HG03280 (cell line): ENCODE results near the gene CARD8.
"Not testable (repeated sequence)": the region's sequence is repeated elsewhere in the genome, so short reads cannot be mapped to it uniquely, and the experiment has no call there.

Experiments
- ATAC-seq: cut with Tn5 transposase; IDR thresholded peaks from one replicate; pipeline ENCODE4 v1.9.1; 2021; ENCODE audit warnings: mild to moderate bottlenecking, moderate library complexity; ENCODE audit not compliant: unreplicated experiment

Gene CARD8

DNA sequence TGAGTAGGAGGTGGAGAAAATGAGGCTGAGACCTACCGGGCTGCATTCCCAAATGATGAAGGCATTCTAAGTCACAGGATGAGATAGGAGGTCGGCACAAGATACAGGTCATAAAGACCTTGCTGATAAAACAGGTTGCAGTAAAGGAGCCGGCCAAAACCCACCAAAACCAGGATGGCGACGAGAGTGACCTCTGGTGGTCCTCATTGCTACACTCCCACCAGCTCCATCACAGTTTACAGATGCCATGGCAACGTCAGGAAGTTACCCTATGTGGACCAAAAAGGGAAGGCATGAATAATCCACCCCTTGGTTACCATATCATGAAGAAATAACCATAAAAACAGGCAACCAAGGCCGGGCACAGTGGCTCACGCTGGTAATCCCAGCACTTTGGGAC is 9.6 kb upstream of the CARD8 start:
- not testable (repeated sequence) for ATAC-seq

DNA sequence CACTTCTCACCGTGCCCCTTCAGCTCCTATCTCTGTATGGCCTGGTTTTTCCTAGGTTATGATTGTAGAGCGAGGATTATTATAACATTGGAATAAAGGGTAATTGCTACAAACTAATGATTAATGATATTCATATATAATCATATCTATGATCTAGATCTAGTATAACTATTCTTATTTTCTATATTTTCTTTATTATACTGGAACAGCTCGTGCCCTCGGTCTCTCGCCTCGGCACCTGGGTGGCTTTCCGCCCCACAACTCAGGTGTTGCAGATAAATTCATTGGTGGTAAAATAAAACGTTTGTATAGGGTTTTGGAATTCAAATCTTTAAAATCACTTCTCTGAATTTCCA is 4.6 kb upstream of the CARD8 start:
- not testable (repeated sequence) for ATAC-seq

DNA sequence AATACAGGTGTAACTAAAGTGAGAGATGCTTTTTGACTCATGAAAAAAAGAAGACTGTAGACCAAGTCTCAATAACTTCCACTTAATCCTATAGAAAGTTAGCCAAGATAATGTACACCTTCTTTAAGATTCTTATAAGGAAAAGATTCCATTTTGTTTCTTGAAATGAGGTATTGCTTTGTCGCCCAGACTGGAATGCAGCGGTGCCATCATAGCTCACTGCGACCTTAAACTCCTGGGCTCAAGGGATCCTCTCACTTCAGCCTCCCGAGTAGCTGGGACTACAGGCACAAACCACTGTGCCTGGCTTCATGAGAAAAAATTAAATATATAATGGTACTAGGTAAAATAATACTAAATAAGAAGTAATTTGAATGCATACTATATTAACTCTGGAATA is 3.3 kb upstream of the CARD8 start:
- ATAC-seq = not testable (repeated sequence)

DNA sequence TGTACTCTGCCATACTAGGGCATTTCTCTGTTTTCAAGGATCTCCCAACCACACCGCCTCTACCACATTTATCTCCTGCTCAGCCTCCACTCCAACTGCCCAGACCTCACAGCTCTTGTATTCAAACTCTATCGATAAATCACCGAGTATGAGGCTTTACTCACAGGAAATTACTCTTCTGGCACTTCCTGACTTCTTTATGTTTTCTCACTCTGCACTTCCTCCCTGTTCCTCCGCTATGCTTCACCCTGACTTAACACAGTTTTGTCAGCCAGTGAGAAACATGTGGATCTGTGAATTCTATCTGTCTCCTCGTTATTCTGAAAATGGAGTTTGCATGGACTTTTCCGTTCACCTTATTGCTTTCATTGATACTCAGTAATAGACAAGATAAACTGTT is 2.6 kb upstream of the CARD8 start:
- no peak for ATAC-seq

DNA sequence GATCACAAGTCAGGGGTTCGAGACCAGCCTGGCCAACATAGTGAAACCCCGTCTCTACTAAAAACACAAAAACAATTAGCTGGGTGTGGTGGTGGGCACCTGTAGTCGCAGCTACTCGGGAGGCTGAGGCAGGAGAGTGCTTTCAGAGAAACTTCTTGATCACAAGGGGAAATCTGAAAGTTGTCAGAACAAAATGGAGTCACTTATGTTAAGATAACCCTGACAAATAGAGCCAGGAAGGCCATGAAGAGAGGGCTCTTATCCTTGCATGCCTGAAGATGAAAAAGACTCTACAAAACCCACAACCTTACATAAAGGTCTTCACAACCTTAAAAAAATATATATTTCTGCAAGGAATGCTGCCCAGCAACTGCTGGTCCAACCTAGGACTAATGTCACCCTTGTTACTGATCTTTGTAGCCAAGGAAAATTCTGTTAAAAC is 1.2 kb downstream of the CARD8 start:
- no peak for ATAC-seq

DNA sequence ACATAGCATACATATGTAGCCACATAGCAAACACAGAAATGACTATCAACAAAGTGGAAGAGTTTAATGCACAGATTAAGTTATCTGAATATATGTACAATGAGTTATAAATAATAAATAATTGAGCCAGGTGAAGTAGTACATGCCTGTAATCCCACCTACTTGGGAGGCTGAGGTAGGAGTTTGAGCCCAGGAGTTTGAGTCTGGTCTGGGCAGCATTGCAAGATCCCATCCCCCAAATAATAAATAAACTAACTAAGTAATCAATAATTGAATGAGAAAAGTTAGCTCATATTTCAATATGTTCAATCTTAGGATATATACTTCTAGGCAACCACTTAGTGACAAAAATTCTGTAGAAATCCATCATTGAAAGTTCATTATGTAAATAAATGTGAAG is 1.7 kb downstream of the CARD8 start:
- no peak for ATAC-seq

DNA sequence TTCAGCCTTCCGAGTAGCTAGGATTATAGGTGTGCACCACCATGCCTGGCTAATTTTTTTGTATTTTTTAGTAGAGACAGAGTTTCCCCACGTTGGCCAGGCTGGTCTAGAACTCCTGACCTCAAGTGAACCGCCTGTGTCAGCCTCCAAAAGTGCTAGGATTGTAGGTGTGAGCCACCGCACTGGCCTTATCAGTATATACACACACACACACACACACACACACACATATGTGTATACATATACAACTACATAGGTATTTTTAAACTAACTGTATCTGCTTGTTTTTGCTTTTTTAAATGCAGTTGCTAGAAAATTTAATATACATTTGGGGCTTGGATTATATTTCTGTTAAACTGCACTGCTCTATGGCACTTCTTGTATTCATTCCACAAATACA is 3.1 kb downstream of the CARD8 start:
- ATAC-seq = no peak

DNA sequence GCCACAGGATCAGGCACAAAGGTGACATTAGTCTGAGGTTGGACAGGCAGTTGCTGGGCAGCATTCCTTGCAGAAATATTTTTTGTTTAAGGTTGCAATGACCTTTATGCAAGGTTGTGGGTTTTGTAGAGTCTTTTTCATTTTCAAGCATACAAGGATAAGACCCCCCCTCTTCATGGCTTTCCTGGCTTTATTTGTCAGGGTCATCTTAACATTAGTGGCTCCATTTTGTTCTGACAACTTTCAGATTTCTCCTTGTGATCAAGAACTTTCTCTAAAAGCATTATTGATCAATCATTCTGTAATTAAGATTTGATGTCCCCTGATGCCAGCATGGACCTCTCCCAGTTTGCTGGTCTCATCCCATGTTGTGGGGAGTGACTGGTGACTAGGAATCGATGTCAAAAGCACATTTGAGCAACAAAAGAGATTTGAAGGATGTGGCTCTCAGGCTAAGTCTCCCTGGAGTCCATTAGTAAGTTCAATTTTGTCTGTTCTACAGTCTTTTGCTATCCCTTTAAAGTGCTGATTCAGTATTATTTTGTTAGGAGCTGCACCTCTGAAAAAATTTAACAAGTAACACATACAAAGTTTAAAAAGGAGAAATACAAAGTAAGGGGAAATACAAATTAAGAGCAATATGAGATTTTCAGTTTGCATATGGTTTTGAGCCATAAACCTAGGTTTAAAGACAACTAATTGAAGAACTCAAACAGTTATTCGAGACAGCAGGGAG is 5.3 kb downstream of the CARD8 start:
- ATAC-seq = no peak

DNA sequence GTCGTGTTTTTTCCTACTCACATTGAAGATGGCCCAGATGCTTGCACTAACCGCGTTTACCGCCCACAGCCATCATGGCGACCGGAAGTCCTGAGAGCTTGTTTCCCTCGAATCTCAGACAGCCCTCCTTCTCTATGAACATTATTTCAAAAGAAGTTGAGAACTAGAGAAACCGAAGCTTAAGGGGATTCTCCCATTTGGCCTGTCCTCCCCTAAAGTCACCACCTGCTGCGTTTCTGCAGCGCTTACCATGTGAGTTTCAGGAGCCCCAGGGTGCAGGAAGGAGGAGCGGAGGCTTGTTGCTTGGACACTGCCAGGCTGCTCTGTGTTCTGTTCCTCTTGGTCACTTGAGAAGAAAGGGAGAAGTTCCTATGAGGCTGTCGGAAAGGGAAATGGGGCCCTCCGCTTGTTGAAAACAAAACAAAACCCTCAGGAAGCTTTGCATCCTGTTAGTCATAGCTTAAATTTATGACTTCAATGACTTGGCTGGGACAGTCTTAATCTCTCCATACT is 6.2 kb downstream of the CARD8 start:
- peak; percentile 69 for ATAC-seq

DNA sequence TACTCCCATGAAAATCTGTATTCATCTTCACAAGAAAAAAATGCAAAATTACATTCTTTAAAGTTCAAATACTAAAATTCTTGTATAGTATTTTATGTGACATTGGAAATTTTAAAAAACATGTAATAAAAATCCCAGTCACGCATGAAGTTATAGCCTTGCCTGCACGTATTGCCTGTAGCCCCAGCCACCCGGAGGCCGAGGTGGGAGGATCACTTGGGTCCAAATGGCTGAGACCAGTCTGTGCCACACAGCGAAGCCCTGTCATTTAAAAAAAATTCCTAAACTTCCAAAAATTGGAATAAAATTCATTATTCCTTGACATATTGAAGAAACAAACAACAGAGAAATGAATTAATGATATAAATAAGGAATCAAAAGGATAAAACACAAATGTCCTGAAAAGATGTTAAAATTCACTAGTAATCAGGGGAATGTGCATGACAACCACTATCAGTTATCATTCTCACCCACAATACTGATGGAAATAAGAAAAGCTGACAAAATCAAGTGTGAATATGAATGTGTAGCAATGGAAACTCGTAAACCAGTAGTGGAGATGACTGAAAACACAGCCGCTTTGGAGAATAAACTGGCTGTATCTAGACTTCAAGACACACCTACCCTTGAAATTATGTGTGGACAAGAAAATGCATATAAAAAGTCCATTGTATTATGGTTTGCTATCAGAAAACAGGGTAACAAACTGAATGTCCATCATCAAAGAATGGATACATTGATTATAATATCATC is 7.5 kb downstream of the CARD8 start:
- ATAC-seq = no peak

DNA sequence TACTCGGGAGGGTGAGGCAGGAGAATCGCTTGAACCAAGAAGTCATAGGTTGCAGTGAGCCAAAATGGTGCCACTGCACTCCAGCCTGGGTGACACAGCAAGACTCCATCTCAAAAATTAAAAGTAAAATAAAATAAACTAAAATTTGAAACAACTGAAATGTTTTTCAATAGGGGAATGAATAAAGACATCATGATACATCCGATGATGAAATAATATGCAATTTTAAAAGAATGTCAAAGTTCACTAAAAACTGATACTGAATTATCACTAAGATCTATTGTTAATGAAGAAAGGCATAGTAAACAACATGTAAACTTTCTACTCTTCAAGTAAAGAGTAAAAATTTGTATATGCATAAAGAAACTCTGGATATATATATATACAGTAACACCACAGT is 8.5 kb downstream of the CARD8 start:
- no peak for ATAC-seq

DNA sequence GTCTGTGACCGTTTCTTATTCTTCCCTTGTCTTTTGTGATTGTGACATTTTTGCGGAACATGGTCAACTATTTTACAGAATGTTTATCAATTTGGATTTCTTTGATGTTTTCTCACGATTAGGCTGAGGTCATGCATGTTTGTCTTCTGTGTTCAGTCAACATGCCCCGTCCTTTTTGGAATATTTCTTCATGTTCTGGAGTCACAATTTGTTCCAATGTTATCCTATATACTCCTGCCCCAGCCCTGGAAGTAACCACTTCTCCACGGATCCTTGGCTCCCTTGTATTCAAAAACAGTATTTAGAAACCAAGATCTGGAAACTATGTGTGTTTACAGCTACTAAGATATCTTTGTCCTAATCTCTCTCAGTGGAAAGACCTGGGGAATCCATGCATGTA is 9.6 kb downstream of the CARD8 start:
- ATAC-seq = no peak

DNA sequence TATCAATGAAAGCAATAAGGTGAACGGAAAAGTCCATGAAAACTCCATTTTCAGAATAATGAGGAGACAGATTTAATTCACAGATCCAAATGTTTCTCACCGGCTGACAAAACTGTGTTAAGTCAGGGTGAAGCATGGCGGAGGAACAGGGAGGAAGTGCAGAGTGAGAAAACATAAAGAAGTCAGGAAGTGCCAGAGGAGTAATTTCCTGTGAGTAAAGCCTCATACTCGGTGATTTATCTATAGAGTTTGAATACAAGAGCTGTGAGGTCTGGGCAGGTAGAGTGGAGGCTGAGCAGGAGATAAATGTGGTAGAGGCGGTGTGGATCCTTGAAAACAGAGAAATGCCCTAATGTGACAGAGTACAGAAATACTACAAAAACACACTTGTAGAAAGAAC is 11.4 kb downstream of the CARD8 start:
- no peak for ATAC-seq

DNA sequence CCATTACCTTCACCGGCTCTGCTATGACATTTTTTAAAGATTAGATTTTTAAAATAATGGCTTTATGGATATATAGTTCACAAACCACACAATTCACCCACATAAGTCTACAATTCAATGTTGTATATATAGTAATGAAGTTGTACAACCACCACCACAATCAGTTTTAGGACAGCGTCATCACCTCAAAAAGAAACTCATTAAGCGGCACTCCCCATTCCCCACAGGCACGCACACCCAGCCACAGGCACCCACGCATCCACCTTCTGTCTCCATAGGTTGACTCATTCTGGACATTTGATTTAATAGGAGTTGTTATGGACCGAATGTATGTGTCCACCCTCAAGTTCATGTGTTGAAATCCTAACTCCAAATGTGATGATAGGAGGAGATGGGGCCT is 13.9 kb downstream of the CARD8 start:
- ATAC-seq = not testable (repeated sequence)

DNA sequence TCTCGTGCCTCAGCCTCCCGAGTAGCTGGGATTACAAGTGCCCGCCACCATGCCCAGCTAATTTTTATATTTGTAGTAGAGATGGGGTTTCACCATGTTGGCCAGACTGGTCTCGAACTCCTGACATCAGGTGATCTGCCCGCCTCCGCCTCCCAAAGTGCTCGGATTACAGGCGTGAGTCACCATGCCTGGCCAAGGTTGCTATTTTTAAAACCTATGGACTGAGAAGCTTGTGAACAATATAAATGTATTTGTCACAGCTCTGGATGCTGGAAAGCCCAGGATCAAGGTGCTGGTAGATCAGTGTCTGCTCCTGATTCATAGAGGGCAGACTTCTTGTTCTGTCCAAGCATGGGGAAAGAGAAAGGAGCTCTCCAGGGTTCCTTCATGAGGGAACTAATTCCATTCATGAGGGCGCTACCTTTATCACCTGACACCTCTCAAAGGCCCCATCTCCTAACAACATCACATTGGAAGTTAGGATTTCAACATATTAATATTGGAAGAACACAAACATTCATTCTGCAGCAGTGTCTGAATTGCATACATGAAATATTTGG is 16.1 kb downstream of the CARD8 start:
- ATAC-seq = no peak

DNA sequence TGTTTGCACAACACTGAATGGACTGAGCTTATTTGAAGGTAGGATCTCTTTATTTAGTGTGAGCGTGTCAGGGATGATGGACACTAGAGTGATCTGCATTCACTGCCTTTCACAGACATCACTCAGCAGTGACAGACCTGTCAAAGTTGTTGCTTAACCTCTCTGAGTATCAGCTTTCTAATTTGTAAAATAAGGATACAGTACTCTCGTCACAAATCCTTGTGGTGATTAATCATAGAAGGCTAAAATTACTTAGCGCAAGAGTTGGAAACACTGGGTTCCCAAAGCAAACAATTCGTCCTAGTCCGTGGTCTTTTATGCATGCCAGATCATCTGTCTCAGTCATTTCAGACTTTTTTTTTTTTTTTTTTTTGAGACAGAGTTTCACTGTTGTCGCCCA is 16.6 kb downstream of the CARD8 start:
- ATAC-seq = no peak

DNA sequence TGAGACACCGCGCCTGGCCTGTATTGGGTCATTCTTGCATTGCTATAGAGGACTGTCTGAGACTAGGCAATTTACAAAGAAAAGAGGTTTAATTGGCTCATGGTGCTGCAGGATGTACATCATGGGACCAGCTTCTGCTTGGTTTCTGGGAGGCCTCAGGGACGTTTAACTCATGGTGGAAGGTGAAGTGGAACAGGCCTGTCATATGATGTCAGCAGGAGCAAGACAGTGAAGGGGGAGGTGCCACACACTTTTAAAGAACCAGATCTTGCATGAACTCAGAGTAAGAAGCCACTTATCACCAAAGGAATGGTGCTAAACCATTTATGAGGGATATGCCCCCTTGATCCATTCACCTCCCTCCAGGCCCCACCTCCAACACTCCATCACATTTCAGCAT is 18.7 kb downstream of the CARD8 start:
- no peak for ATAC-seq

DNA sequence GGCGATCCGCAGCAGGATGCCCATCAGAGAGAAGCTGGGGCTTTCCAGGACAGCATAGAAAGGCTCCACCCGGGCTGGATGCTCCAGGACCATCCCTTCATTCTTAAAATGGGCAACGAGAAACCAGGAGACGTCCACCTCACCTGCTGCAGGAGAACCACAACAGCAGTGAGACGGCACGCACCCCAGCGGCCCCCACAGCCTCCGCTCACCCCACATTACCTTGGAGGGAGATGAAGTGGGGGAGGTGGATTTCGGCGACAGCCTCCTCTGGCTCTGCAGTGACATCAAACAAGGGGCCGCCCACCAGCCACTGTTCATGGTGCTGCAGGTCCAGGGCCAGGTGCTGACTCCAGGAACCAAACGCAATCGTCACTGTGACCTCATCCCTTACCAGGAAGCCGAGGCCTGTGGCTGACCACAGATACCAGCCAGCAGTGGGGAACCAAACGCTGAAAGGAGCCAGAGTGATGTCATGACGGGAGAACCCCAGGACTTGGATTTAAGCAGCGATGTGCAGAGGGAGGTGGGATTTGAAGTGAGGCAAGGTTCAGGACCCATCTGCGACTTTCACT is 25.1 kb downstream of the CARD8 start:
- no peak for ATAC-seq

DNA sequence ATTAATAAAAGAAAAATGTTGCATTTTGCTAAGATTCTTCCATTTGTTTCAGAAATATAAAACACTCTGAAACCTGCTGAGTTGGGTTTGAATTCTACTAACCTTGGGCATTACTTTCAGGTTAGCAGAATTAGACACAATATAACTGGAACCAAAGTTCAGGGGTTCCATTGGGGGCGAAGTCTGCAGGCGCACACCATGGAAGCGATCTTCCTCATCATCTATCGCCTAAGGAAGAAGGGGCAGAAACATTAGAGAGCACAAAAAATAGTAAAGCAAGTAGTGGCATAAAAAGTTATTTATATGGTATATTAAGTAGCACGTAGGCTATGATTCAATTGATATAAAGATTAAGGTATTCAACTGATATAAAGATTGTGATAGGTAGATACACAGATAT is 34.1 kb downstream of the CARD8 start:
- ATAC-seq = no peak

DNA sequence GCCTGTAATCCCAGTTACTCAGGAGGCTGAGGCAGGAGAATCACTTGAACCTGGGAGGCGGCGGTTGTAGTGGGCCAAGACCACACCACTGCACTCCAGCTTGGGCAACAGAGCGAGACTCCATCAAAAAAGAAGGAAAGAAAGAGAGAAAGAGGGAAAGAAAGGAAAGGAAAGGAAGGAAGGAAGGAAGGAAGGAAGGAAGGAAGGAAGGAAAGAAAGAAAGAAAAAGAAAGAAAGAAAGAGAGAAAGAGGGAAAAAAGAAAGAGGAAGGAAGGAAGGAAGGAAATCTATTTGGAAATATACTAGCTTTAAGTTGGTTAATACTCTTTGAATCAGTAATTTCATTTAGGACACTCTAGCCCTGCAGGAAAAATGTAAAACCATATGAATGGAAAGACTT is 34.9 kb downstream of the CARD8 start:
- not testable (repeated sequence) for ATAC-seq

DNA sequence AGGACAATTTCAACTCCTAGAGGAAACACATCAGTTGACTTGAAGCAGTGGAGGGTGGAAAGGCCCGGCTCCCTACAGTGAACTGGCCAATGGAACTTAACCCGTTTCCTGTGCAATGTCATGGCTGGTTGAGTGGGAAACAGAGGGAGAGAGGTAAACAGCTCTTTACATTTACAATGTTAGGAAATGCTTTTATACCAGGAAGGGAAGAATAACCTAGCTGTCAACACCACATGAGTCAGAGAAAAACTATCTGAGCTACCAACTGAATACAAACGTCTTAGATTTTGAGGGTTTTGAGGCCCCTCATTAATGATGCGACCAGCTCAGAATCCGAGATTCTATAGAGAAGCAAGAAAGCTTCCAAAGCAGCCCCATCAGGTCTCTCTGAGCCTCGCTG is 36.7 kb downstream of the CARD8 start:
- no peak for ATAC-seq

DNA sequence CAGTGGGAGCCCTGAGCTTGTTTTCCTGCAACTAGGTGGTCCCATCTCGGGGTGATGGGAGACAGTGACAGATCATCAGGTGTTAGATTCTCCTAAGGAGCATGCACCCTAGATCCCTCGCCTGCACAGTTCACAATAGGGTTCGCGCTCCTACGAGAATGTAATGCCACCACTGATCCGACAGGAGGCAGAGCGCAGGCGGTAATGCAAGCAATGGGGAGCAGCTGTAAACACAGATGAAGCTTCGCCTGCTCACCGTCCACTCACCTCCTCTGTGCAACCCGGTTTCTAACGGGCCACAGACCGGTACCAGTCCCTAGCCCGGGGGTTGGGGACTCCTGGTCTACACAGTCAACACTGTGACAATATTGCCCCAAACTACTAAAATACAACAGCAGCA is 38.8 kb downstream of the CARD8 start:
- no peak for ATAC-seq
